Fibroblast of mammary gland (primary cell): ENCODE data around the gene PCNX1.

ENCODE experiments used
- DNase-seq: peaks from one replicate; pipeline ENCODE4 v3.0.0-alpha.2; 2010; ENCODE audit warnings: low read depth
- H3K4me3 ChIP-seq: 2 replicates; pipeline ENCODE4 v1.5.1; 2011; ENCODE audit warnings: low read depth, mild to moderate bottlenecking, low read length, moderate library complexity; ENCODE audit not compliant: control insufficient read depth
- CTCF ChIP-seq: conservative IDR thresholded peaks from 2 replicates; pipeline ENCODE4 v1.5.1; 2011; ENCODE audit warnings: low read depth, low read length, inconsistent platforms; ENCODE audit not compliant: control insufficient read depth, insufficient read depth

PCNX1 gene

DNA sequence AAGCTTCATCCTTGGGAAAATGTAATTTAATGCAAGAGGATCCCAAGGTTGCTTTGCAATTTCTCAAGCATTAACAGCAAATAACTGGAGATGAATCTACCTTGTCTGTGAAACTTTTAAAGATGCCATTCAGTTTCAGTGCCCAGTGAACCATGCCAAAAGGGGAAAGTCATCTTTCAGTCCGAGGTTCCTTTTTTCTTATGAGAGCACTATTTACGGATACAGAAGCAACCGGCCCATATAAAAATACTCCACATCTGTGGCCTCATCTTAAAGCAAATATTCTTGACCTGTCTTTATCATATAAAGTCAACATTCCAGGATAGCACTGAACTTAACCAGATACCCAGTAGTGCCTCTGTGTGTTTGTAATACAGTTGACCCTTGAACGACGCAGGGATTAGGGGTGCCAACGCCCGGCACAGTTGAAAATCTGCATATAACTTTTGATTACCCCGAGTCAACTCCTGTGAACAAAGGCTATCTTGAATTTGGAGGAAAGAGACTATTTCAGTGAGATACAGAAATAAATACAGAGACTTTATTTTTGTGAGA, 209.4 kb downstream of the PCNX1 start:
- no peak overlapping the region for H3K4me3 ChIP-seq
- TF ChIP-seq CTCF, result no peak
- no peak for DNase-seq

DNA sequence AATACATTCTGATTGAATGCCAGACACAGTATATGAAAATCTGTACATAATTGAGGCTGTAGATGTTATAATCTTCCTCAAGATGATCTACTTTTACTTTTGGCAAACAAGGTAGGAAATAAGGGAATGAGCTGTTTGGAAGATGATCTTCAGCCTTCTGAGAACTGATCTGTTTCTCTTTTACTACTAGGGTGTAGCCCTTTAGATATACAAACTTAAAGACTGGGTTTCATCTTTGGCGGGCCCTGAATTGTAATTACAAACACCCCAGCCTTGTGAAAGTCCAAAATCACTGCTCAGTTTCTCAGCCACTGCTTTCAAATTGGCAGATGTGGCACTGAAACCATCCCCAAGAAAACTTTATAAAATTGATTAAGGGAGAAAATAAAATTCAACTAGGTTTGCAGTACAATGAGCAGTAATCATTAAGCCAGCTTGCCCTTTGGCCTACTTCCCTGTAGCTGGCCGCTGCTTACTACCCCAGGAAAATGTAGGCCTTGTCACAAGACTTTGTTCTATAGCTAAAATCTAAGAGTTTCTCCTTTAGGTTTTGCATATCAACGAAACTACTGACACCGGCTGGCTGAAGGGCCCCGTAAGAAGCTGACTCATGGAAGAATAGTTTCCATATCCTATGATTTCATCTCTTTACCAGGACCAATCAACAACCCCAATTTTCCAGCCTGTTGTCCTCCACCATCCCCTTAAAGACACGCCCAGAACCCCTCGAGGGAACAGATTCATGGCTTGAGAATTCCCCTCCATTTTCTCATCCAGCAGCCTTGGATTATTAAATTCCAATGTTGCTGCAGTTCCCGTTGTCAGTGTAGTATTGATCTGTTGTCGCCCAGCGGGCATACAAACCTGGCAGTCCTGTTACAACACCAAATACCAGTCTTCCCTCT, 210.8 kb downstream of the PCNX1 start:
- no peak overlapping the region for H3K4me3 ChIP-seq
- peak; percentile 89 for DNase-seq
- no peak for TF ChIP-seq CTCF

GRCh38 chr14:71119075-71119474, 211.8 kb downstream of the PCNX1 start:
- peak; percentile 65 for DNase-seq
- no peak for TF ChIP-seq CTCF
- H3K4me3 ChIP-seq, result no peak overlapping the region

GRCh38 chr14:71119832-71120231, 212.6 kb downstream of the PCNX1 start:
- no peak overlapping the region for H3K4me3 ChIP-seq
- DNase-seq, result peak; percentile 17
- TF ChIP-seq CTCF, result no peak

DNA sequence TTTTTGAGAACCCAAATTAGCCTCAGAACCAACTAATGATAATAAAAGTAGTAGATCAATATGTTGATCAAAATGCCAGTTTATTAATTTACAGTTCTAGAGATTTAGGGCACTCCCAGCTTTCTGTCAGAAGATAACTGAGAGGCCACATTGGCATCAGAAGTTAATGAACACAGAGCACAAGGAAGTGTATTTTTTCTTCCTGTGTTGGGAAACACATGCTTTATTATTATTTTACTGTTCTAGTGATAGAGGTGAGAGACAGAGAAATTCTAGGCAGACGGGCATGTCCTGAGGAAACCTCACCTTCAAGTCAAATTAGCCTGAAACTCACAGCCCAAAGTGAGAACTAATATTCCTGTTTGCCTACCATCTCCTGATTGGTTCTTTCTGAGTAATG, 213.7 kb downstream of the PCNX1 start:
- DNase-seq, result no peak
- no peak overlapping the region for H3K4me3 ChIP-seq
- no peak for TF ChIP-seq CTCF

GRCh38 chr14:71121711-71122110, 214.5 kb downstream of the PCNX1 start:
- TF ChIP-seq CTCF, result no peak
- no peak for DNase-seq
- H3K4me3 ChIP-seq, result no peak overlapping the region
